ENCODE data around the gene PIK3R3.

PIK3R3 gene

GRCh38 chr1:46172321-46172720 is 39.9 kb upstream of the PIK3R3 start:
- no peak overlapping the region for H3K9ac ChIP-seq (ENCODE audit: low read depth in 1 of 2, low read length in 2 of 2)
- H3K9me3 ChIP-seq (ENCODE audit: control insufficient read depth in 1 of 2, low read length in 2 of 2), result no peaks in the 10 kb centered on the region
- H3K27ac ChIP-seq (ENCODE audit: low read depth, low read length), result no peak overlapping the region
- no peak overlapping the region for H3K4me3 ChIP-seq (ENCODE audit: low read depth in 1 of 2, low read length in 2 of 2)
- H3K4me1 ChIP-seq (ENCODE audit: control insufficient read depth in 1 of 2, insufficient read depth in 2 of 2, low read length in 2 of 2), result peaks cover 29% of the 10 kb centered on the region in 2 donors
- H3K36me3 ChIP-seq (ENCODE audit: control insufficient read depth in 1 of 2, insufficient read depth in 2 of 2, low read length in 2 of 2), result no peaks in the 10 kb centered on the region
- H3K27me3 ChIP-seq (ENCODE audit: control insufficient read depth in 1 of 2, insufficient read depth in 2 of 2, low read length in 2 of 2), result peaks cover 0 to 3% of the 10 kb centered on the region in 2 donors

GRCh38 chr1:46171871-46172270 is 39.4 kb upstream of the PIK3R3 start:
- peaks cover 0 to 5% of the 10 kb centered on the region in 2 donors for H3K27me3 ChIP-seq (ENCODE audit: control insufficient read depth in 1 of 2, insufficient read depth in 2 of 2, low read length in 2 of 2)
- H3K9ac ChIP-seq (ENCODE audit: low read depth in 1 of 2, low read length in 2 of 2), result no peak overlapping the region

DNA sequence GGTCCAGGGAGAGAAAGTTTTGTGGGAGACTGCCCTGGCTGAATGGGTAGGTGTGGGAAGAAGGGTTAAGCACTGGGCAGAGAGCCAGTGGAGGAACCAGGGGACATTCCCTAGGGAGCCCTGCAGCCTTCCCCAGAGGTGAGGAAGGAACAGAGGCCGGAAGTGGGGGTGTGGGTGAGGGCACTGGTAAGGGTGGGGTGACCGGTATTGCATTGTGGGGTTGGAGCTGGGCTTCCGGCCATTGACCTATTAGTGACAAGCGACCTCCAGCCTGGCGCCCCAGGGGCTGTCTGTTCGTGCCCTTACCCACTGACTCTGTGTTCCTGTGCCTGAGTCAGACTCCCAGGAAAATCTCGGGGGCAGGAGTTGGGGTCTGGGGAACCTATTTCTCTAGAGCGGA is 38.9 kb upstream of the PIK3R3 start:
- Histone ChIP-seq H3K4me3 (ENCODE audit: low read depth in 1 of 2, low read length in 2 of 2) (no peak overlapping the region), H3K9me3 (ENCODE audit: control insufficient read depth in 1 of 2, low read length in 2 of 2) (no peaks in the 10 kb centered on the region), H3K27ac (ENCODE audit: low read depth, low read length) (no peak overlapping the region), H3K27me3 (ENCODE audit: control insufficient read depth in 1 of 2, insufficient read depth in 2 of 2, low read length in 2 of 2) (peaks cover 0 to 5% of the 10 kb centered on the region in 2 donors), H3K4me1 (ENCODE audit: control insufficient read depth in 1 of 2, insufficient read depth in 2 of 2, low read length in 2 of 2) (peaks cover 32 to 33% of the 10 kb centered on the region in 2 donors), H3K9ac (ENCODE audit: low read depth in 1 of 2, low read length in 2 of 2) (no peak overlapping the region), H3K36me3 (ENCODE audit: control insufficient read depth in 1 of 2, insufficient read depth in 2 of 2, low read length in 2 of 2) (no peaks in the 10 kb centered on the region)

More at GRCh38 chr1:46171871-46172270, 39.4 kb upstream of the PIK3R3 start:
- Histone ChIP-seq H3K9me3 (ENCODE audit: control insufficient read depth in 1 of 2, low read length in 2 of 2) (no peaks in the 10 kb centered on the region), H3K4me1 (ENCODE audit: control insufficient read depth in 1 of 2, insufficient read depth in 2 of 2, low read length in 2 of 2) (peaks cover 32 to 33% of the 10 kb centered on the region in 2 donors), H3K36me3 (ENCODE audit: control insufficient read depth in 1 of 2, insufficient read depth in 2 of 2, low read length in 2 of 2) (no peaks in the 10 kb centered on the region), H3K27ac (ENCODE audit: low read depth, low read length) (no peak overlapping the region), H3K4me3 (ENCODE audit: low read depth in 1 of 2, low read length in 2 of 2) (no peak overlapping the region)

DNA sequence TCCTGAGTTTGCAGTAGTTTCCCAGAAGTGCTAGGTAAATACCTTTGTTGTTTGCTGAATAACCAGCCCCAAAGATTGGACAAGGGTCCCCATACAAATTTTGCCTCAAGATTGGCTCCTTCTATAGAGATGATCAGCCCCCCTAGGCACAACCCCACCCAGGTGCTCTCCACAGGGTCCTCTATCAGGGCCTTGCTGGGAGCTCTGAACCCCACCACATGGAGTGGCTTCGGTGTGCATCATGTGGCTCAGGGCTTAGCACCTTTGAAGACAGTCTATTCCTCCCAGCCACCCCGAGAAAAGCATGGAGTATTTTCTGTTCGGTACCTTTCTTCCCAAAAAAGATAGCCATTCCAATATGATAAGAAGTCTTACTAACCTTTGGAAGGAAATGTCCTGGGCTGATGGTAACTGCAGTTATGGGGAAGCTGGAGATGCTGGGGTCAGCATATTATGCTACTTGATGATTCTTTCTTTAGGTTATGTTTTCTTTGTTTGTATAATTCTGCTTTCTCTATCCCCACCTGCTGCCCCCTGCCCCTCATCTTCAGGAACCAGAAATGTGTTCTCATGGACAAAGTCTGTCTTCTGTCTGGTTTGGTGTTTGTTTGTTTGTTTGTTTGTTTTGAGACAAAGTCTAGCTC is 37.5 kb upstream of the PIK3R3 start:
- H3K4me3 ChIP-seq (ENCODE audit: low read depth in 1 of 2, low read length in 2 of 2), result no peak overlapping the region
- H3K36me3 ChIP-seq (ENCODE audit: control insufficient read depth in 1 of 2, insufficient read depth in 2 of 2, low read length in 2 of 2), result no peaks in the 10 kb centered on the region
- no peak overlapping the region for H3K27ac ChIP-seq (ENCODE audit: low read depth, low read length)
- no peaks in the 10 kb centered on the region for H3K9me3 ChIP-seq (ENCODE audit: control insufficient read depth in 1 of 2, low read length in 2 of 2)
- H3K9ac ChIP-seq (ENCODE audit: low read depth in 1 of 2, low read length in 2 of 2), result no peak overlapping the region
- peaks cover 0 to 5% of the 10 kb centered on the region in 2 donors for H3K27me3 ChIP-seq (ENCODE audit: control insufficient read depth in 1 of 2, insufficient read depth in 2 of 2, low read length in 2 of 2)
- H3K4me1 ChIP-seq (ENCODE audit: control insufficient read depth in 1 of 2, insufficient read depth in 2 of 2, low read length in 2 of 2), result peaks cover 29 to 32% of the 10 kb centered on the region in 2 donors

DNA sequence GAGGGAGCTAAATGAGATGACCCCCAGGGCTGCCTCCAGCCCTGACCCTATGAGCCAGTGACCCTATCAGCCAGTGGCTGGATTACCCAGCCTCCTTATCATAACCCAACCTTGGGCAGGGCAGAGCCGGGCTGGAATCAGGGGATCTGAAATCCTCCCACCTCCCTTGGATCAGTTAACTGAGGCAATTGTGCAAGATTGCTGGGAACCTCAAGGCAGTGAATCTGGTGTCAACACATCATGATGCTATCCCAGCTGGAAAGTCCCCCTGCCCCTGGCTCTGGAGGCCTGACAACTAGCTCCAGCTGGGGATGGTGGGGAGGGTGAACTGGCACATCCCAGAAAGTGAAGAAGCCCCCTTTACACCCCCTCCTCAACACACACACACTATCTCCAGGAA is 36.0 kb upstream of the PIK3R3 start:
- Histone ChIP-seq H3K27me3 (ENCODE audit: control insufficient read depth in 1 of 2, insufficient read depth in 2 of 2, low read length in 2 of 2) (peaks cover 0 to 5% of the 10 kb centered on the region in 2 donors), H3K4me3 (ENCODE audit: low read depth in 1 of 2, low read length in 2 of 2) (no peak overlapping the region), H3K9me3 (ENCODE audit: control insufficient read depth in 1 of 2, low read length in 2 of 2) (no peaks in the 10 kb centered on the region), H3K27ac (ENCODE audit: low read depth, low read length) (no peak overlapping the region), H3K4me1 (ENCODE audit: control insufficient read depth in 1 of 2, insufficient read depth in 2 of 2, low read length in 2 of 2) (peaks cover 15 to 17% of the 10 kb centered on the region in 2 donors), H3K9ac (ENCODE audit: low read depth in 1 of 2, low read length in 2 of 2) (no peak overlapping the region), H3K36me3 (ENCODE audit: control insufficient read depth in 1 of 2, insufficient read depth in 2 of 2, low read length in 2 of 2) (no peaks in the 10 kb centered on the region)

GRCh38 chr1:46166521-46167462 is 34.4 kb upstream of the PIK3R3 start:
- peak overlapping the region; percentile 70 to 71 for H3K4me3 ChIP-seq (ENCODE audit: low read depth in 1 of 2, low read length in 2 of 2)

DNA sequence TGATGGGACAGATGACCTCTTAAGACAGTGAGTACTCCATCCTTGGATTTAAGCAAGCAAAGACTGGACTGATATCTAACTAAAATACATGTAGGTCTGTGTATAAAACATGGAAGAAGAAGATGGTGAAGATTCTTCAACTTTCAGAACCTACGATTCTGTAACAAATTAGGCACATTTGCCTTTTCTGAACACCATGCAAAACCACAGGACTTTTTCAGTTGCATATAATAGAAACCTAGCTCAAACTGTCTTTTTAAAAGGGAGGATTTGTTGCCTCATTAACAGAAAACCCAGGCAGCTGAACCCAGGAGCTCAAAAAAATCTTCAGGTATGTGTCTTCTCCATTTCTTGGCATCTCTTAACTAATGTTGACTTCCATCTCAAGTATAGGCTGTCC is 27.8 kb upstream of the PIK3R3 start:
- H3K9me3 ChIP-seq (ENCODE audit: control insufficient read depth in 1 of 2, low read length in 2 of 2), result no peaks in the 10 kb centered on the region
- H3K4me1 ChIP-seq (ENCODE audit: control insufficient read depth in 1 of 2, insufficient read depth in 2 of 2, low read length in 2 of 2), result no peaks in the 10 kb centered on the region
- H3K4me3 ChIP-seq (ENCODE audit: low read depth in 1 of 2, low read length in 2 of 2), result no peak overlapping the region
- no peak overlapping the region for H3K9ac ChIP-seq (ENCODE audit: low read depth in 1 of 2, low read length in 2 of 2)
- H3K36me3 ChIP-seq (ENCODE audit: control insufficient read depth in 1 of 2, insufficient read depth in 2 of 2, low read length in 2 of 2), result no peaks in the 10 kb centered on the region
- no peaks in the 10 kb centered on the region for H3K27me3 ChIP-seq (ENCODE audit: control insufficient read depth in 1 of 2, insufficient read depth in 2 of 2, low read length in 2 of 2)
- no peak overlapping the region for H3K27ac ChIP-seq (ENCODE audit: low read depth, low read length)

More at GRCh38 chr1:46166521-46167462, 34.4 kb upstream of the PIK3R3 start:
- peaks cover 0 to 5% of the 10 kb centered on the region in 2 donors for H3K27me3 ChIP-seq (ENCODE audit: control insufficient read depth in 1 of 2, insufficient read depth in 2 of 2, low read length in 2 of 2)
- H3K9ac ChIP-seq (ENCODE audit: low read depth in 1 of 2, low read length in 2 of 2), result peak overlapping the region; percentile 45 to 75
- H3K9me3 ChIP-seq (ENCODE audit: control insufficient read depth in 1 of 2, low read length in 2 of 2), result no peaks in the 10 kb centered on the region
- H3K4me1 ChIP-seq (ENCODE audit: control insufficient read depth in 1 of 2, insufficient read depth in 2 of 2, low read length in 2 of 2), result peaks cover 11 to 12% of the 10 kb centered on the region in 2 donors
- peak overlapping the region; percentile 37 for H3K27ac ChIP-seq (ENCODE audit: low read depth, low read length)
- H3K36me3 ChIP-seq (ENCODE audit: control insufficient read depth in 1 of 2, insufficient read depth in 2 of 2, low read length in 2 of 2), result no peaks in the 10 kb centered on the region

DNA sequence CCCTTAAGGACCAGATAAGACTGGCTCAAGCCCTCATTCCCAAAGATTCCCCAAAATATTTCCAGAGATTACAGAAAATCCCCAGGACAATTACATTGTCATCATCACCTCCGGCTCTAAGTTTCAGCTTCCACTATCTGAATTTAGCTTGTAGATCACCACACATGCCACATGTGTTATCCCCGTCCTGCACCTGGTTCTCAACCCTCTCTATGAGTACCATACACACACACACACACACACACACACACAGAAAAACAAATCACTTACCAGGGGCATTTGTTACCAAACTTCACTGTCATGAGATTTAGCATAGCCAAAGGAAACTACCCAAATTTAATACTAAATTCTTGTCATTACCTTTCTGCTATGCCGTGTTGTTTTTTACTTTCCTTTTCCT is 27.1 kb upstream of the PIK3R3 start:
- no peaks in the 10 kb centered on the region for H3K27me3 ChIP-seq (ENCODE audit: control insufficient read depth in 1 of 2, insufficient read depth in 2 of 2, low read length in 2 of 2)

GRCh38 chr1:46158312-46159281 is 26.2 kb upstream of the PIK3R3 start:
- H3K9me3 ChIP-seq (ENCODE audit: control insufficient read depth in 1 of 2, low read length in 2 of 2), result no peaks in the 10 kb centered on the region
- H3K27me3 ChIP-seq (ENCODE audit: control insufficient read depth in 1 of 2, insufficient read depth in 2 of 2, low read length in 2 of 2), result no peaks in the 10 kb centered on the region
- no peak overlapping the region for H3K4me3 ChIP-seq (ENCODE audit: low read depth in 1 of 2, low read length in 2 of 2)
- no peak overlapping the region for H3K9ac ChIP-seq (ENCODE audit: low read depth in 1 of 2, low read length in 2 of 2)
- H3K4me1 ChIP-seq (ENCODE audit: control insufficient read depth in 1 of 2, insufficient read depth in 2 of 2, low read length in 2 of 2), result no peaks in the 10 kb centered on the region
- H3K36me3 ChIP-seq (ENCODE audit: control insufficient read depth in 1 of 2, insufficient read depth in 2 of 2, low read length in 2 of 2), result no peaks in the 10 kb centered on the region
- no peak overlapping the region for H3K27ac ChIP-seq (ENCODE audit: low read depth, low read length)

More for the DNA sequence above, 27.1 kb upstream of the PIK3R3 start:
- H3K27ac ChIP-seq (ENCODE audit: low read depth, low read length), result no peak overlapping the region
- H3K4me1 ChIP-seq (ENCODE audit: control insufficient read depth in 1 of 2, insufficient read depth in 2 of 2, low read length in 2 of 2), result no peaks in the 10 kb centered on the region
- H3K36me3 ChIP-seq (ENCODE audit: control insufficient read depth in 1 of 2, insufficient read depth in 2 of 2, low read length in 2 of 2), result no peaks in the 10 kb centered on the region
- no peak overlapping the region for H3K4me3 ChIP-seq (ENCODE audit: low read depth in 1 of 2, low read length in 2 of 2)
- no peaks in the 10 kb centered on the region for H3K9me3 ChIP-seq (ENCODE audit: control insufficient read depth in 1 of 2, low read length in 2 of 2)
- H3K9ac ChIP-seq (ENCODE audit: low read depth in 1 of 2, low read length in 2 of 2), result no peak overlapping the region
